K562 (cell line): Measurements from ENCODE around the gene ABHD1. TPM values are rescaled to one million over a fixed set of nuclear protein-coding genes. Genes with fewer than 3 reads are reported as not detected.
A peak's percentile ranks its signal among the peaks of the same experiment; 100 is the strongest.

Source experiments
- ARID1B ChIP-seq: fragments of 450-650 bp; IDR thresholded peaks from 2 replicates; pipeline ENCODE4 v1.6.1; 2016; ENCODE audit warnings: antibody characterized with exemption, mild to moderate bottlenecking, inconsistent platforms
- BRD4 ChIP-seq: fragments of 200-600 bp; sonication (generic); IDR thresholded peaks from 2 replicates; pipeline ENCODE4 v1.6.1; 2017; ENCODE audit warnings: inconsistent platforms
- CBX3 ChIP-seq, 2 experiments: IDR thresholded peaks; 1 replicate in 1 of 2; 2 replicates in 1 of 2; pipeline ENCODE4 v1.6.1; 2012; ENCODE audit warnings: inconsistent platforms in 2 of 2, low read length in 2 of 2, borderline replicate concordance in 1 of 2, control low read depth in 1 of 2
- CREBBP ChIP-seq: IDR thresholded peaks from one replicate; pipeline ENCODE4 v1.6.1; 2012; ENCODE audit warnings: low read depth, mild to moderate bottlenecking, control low read depth, inconsistent platforms, low read length
- FOXA3 ChIP-seq, 2 experiments: fragments of 450-650 bp in 1 of 2; sonication (generic) in 1 of 2; formaldehyde crosslinking; IDR thresholded peaks in 1 of 2; conservative IDR thresholded peaks in 1 of 2; 2 replicates each; pipeline versions ENCODE4 v1.4.0 to v1.8.0; 2020 to 2022; ENCODE audit warnings: mild to moderate bottlenecking in 2 of 2, missing genetic modification reagents in 1 of 2
- HMG20A ChIP-seq: fragments of 450-650 bp; formaldehyde crosslinking; conservative IDR thresholded peaks from 2 replicates; pipeline ENCODE4 v1.4.0; 2020; ENCODE audit warnings: mild to moderate bottlenecking, mixed read lengths
- HMGN3 ChIP-seq: IDR thresholded peaks from 2 replicates; pipeline ENCODE4 v1.6.1; 2011; ENCODE audit warnings: borderline replicate concordance, low read depth, mild to moderate bottlenecking, mixed read lengths, low read length; ENCODE audit not compliant: insufficient read length; ENCODE audit errors: extremely low read depth
- ILK ChIP-seq: fragments of 450-650 bp; IDR thresholded peaks from 2 replicates; pipeline ENCODE4 v1.6.1; 2016; ENCODE audit warnings: missing genetic modification characterization, low read depth, mild to moderate bottlenecking, missing compliant biosample characterization, moderate library complexity, borderline replicate concordance
- JUND ChIP-seq, 2 experiments: IDR thresholded peaks; 2 replicates in 1 of 2; 3 replicates in 1 of 2; pipeline ENCODE4 v1.6.1; 2011; ENCODE audit warnings: borderline replicate concordance in 2 of 2, low read depth in 2 of 2, low read length in 2 of 2, improper control_type of control experiment in 1 of 2, missing biosample characterization in 1 of 2, missing genetic modification characterization in 1 of 2, missing genetic modification reagents in 1 of 2
- KLF6 ChIP-seq: fragments of 250-450 bp; sonication (Bioruptor Pico); IDR thresholded peaks from 2 replicates; pipeline ENCODE4 v1.4.0; 2020; ENCODE audit warnings: mild to moderate bottlenecking, moderate library complexity, borderline replicate concordance
- NCOA2 ChIP-seq, 2 experiments: fragments of 450-650 bp; IDR thresholded peaks; 2 replicates each; pipeline ENCODE4 v1.6.1; 2018; ENCODE audit warnings: mild to moderate bottlenecking in 2 of 2, moderate library complexity in 1 of 2; ENCODE audit not compliant: partially characterized antibody in 2 of 2
- RBM14 ChIP-seq: fragments of 200-400 bp; formaldehyde crosslinking; IDR thresholded peaks from 2 replicates; pipeline ENCODE4 v1.6.1; 2018; ENCODE audit warnings: low read depth, mild to moderate bottlenecking, low read length, moderate library complexity, borderline replicate concordance; ENCODE audit not compliant: insufficient read depth
- SP2 ChIP-seq: IDR thresholded peaks from 2 replicates; pipeline ENCODE4 v1.6.1; 2011; ENCODE audit warnings: mild to moderate bottlenecking, low read depth, low read length, moderate library complexity; ENCODE audit not compliant: poor library complexity, severe bottlenecking; ENCODE audit errors: extremely low read depth
- STAT5B ChIP-seq: fragments of 250-450 bp; sonication (Bioruptor Pico); IDR thresholded peaks from 2 replicates; pipeline ENCODE4 v1.8.0; 2021; ENCODE audit warnings: mild to moderate bottlenecking, inconsistent platforms
- TCF3 ChIP-seq: sonication (generic); formaldehyde crosslinking; IDR thresholded peaks from 2 replicates; pipeline ENCODE4 v1.4.0; 2020; ENCODE audit warnings: mild to moderate bottlenecking, missing genetic modification reagents
- WHSC1 ChIP-seq: IDR thresholded peaks from one replicate; pipeline ENCODE4 v1.6.1; 2012; ENCODE audit warnings: low read length, control low read depth, inconsistent platforms
- ZBTB2 ChIP-seq: fragments of 450-650 bp; IDR thresholded peaks from 2 replicates; pipeline ENCODE4 v1.6.1; 2016; ENCODE audit warnings: antibody characterized with exemption
- ZNF146 ChIP-seq: IDR thresholded peaks from one replicate; pipeline ENCODE4 v1.6.1; 2018; ENCODE audit warnings: missing compliant biosample characterization; ENCODE audit not compliant: unreplicated experiment
- ZNF436 ChIP-seq: fragments of 250-450, 450-650 bp; sonication (Bioruptor Pico); formaldehyde crosslinking; IDR thresholded peaks from 2 replicates; pipeline ENCODE4 v1.7.0; 2020; ENCODE audit warnings: mild to moderate bottlenecking
- ZNF668 ChIP-seq: fragments of 250-450 bp; sonication (Bioruptor Pico); IDR thresholded peaks from 2 replicates; pipeline ENCODE4 v1.8.0; 2022; ENCODE audit warnings: mild to moderate bottlenecking, inconsistent platforms
- ZNF696 ChIP-seq: fragments of 250-450 bp; sonication (Bioruptor Pico); conservative IDR thresholded peaks from 2 replicates; pipeline ENCODE4 v1.4.0; 2020; ENCODE audit warnings: mild to moderate bottlenecking, moderate library complexity
- ZNF76 ChIP-seq: fragments of 250-450 bp; sonication (Bioruptor Pico); IDR thresholded peaks from 2 replicates; pipeline ENCODE4 v1.4.0; 2020; ENCODE audit warnings: mild to moderate bottlenecking, moderate library complexity, borderline replicate concordance
- polyA plus RNA-seq, 8 experiments: library from polyadenylated mRNA; depleted of rRNA in 4 of 8; stranded (reverse) in 5 of 8; unstranded in 3 of 8; fragments of >200 nt; fragmentation: Nextera tagmentation in 2 of 8; fragmentation: Illumina TruSeq in 1 of 8; extraction: Ambion mirVana in 2 of 8; extraction: Trizol in 1 of 8; gene quantifications; 2 replicates each; pipeline versions ENCODE4 v1.2.1 to v1.2.3, GENCODE V29; 2011 to 2014; ENCODE audit warnings: inconsistent platforms in 1 of 8, missing spikeins in 1 of 8
- total RNA-seq, 7 experiments: library from RNA; depleted of rRNA in 6 of 7; stranded (reverse); fragments of >200 nt in 6 of 7; fragmentation: Illumina TruSeq in 2 of 7; extraction: Trizol in 2 of 7; gene quantifications; 2 replicates each; pipeline versions ENCODE4 v1.2.1 to v1.2.3, GENCODE V29; 2011 to 2021; ENCODE audit warnings: low replicate concordance in 1 of 7
- TF ChIP-seq, protein P1 (sequence below): fragments of 450-650 bp; formaldehyde crosslinking; IDR thresholded peaks from 2 replicates; pipeline ENCODE4 v1.4.0; 2022; ENCODE audit warnings: missing genetic modification characterization
- TF ChIP-seq, protein P2 (sequence below): sonication (generic); formaldehyde crosslinking; IDR thresholded peaks from 2 replicates; pipeline ENCODE4 v1.8.0; 2022; ENCODE audit warnings: mild to moderate bottlenecking, missing genetic modification reagents

The ABHD1 gene
- total and polyA plus RNA-seq, 9 of the 15 experiments (the other 6 are each of a cell fraction or from before 2014, with no cell fraction given) = 0.10 to 0.16 (median 0.11) TPM; not detected in 5

DNA sequence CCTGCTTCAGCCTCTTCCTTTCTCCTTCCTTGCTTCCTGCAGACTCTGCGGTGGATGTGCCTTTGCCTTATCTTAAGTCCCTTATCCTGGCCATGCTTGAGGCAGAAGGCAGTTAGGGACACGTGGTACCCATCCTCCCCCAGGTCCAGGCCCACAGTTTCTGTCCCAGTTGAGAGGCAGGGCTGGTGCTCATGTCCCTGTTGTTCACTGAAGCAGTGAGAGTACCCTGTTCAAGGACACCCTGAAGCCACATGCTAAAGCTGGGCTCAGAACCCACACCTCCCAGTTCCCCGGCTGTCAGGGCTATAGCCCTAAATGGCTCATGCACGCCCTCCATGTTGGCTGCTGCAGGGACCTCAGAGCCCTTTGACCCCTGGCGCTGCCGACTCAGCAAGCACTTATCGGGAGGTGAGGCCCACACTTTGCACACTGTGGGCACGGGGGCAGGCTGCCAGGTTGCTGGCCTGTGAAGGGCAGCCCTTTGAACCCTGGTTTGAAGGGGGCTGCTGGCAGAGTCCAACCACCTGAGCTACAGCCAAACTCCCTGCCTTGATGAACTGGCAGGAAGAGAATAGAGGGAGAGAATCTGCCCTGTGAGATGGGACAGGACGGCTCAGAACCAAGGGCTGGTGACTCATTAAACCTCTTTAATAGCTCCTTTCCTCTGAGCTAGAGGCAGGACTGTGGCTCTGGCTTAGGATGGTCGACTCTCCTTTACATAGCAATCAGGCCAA, 30.8 kb upstream of the ABHD1 start (continued):
- no peak for TF ChIP-seq ZNF696 (CRISPR knock-in tag)
- no peak for TF ChIP-seq SP2
- TF ChIP-seq JUND (IDR thresholded peaks at IDR 0.05; ENCODE audit: borderline replicate concordance, low read depth, low read length) = peak; percentile 36; the same call in 1 of the 2 replicates
- TF ChIP-seq JUND (tag; IDR thresholded peaks at IDR 0.05; ENCODE audit: borderline replicate concordance, low read depth, low read length) = no peak; the same call in 2 of the 3 replicates
- TF ChIP-seq, protein P1, sequence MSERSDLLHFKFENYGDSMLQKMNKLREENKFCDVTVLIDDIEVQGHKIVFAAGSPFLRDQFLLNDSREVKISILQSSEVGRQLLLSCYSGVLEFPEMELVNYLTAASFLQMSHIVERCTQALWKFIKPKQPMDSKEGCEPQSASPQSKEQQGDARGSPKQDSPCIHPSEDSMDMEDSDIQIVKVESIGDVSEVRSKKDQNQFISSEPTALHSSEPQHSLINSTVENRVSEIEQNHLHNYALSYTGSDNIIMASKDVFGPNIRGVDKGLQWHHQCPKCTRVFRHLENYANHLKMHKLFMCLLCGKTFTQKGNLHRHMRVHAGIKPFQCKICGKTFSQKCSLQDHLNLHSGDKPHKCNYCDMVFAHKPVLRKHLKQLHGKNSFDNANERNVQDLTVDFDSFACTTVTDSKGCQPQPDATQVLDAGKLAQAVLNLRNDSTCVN = no peak
- no peak for TF ChIP-seq HMGN3
- peak; percentile 86; the same call in 1 of the 2 replicates for TF ChIP-seq ZNF76 (CRISPR knock-in tag)
- TF ChIP-seq, protein P2, sequence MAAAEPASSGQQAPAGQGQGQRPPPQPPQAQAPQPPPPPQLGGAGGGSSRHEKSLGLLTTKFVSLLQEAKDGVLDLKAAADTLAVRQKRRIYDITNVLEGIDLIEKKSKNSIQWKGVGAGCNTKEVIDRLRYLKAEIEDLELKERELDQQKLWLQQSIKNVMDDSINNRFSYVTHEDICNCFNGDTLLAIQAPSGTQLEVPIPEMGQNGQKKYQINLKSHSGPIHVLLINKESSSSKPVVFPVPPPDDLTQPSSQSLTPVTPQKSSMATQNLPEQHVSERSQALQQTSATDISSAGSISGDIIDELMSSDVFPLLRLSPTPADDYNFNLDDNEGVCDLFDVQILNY (CRISPR knock-in tag) = no peak
- no peak; a peak in 1 of 3 replicates for TF ChIP-seq CBX3 (IDR thresholded peaks at IDR 0.05; ENCODE audit: borderline replicate concordance in 1 of 2, low read length in 2 of 2)
- TF ChIP-seq FOXA3 (CRISPR knock-in tag; conservative IDR thresholded peaks at IDR 0.05 in 1 of 2, IDR thresholded peaks at IDR 0.05 in 1 of 2) = no peak
- peak; percentile 29; the same call in 1 of the 2 replicates for TF ChIP-seq ZBTB2
- TF ChIP-seq BRD4 = no peak
- TF ChIP-seq ZNF436 (CRISPR knock-in tag) = no peak
- no peak for TF ChIP-seq STAT5B (CRISPR knock-in tag)
- no peak for TF ChIP-seq RBM14
- TF ChIP-seq ARID1B = peak; percentile 86
- no peak for TF ChIP-seq HMG20A (CRISPR knock-in tag)
- TF ChIP-seq ZNF668 (CRISPR knock-in tag) = no peak
- TF ChIP-seq KLF6 (CRISPR knock-in tag) = peak; percentile 46
- TF ChIP-seq WHSC1 = no peak
- TF ChIP-seq CREBBP = no peak
- no peak for TF ChIP-seq ZNF146 (CRISPR knock-in tag)
- TF ChIP-seq ILK (tag) = no peak
- no peak for TF ChIP-seq NCOA2 (IDR thresholded peaks at IDR 0.05; ENCODE audit: partially characterized antibody in 2 of 2)
- peak; percentile 87 for TF ChIP-seq TCF3 (CRISPR knock-in tag)
